HG03521 (cell line): ENCODE results near the gene RBM14.
"Not testable (repeated sequence)": the region's sequence is repeated elsewhere in the genome, so short reads cannot be mapped to it uniquely, and the experiment has no call there.

ENCODE experiments used
- ATAC-seq: cut with Tn5 transposase; IDR thresholded peaks from one replicate; pipeline ENCODE4 v1.9.1; 2021; ENCODE audit warnings: mild to moderate bottlenecking, moderate library complexity; ENCODE audit not compliant: unreplicated experiment

The RBM14 gene

GRCh38 chr11:66616379-66617154, at the start of gene RBM14:
TSS of gene RBM14 (plus strand) at chr11:66616630. CDS start at chr11:66616721, 91 bp downstream.
- ATAC-seq: peak; percentile 94

- ATAC-seq: no peak
Measured at GRCh38 chr11:66567787-66568123, 48.7 kb upstream of the RBM14 start.

- ATAC-seq: peak; percentile 65
Measured at GRCh38 chr11:66568124-66568916, 48.1 kb upstream of the RBM14 start, which contains the start of gene CTSF. TSS of gene CTSF (minus strand) at chr11:66568606. CDS start at chr11:66568486, 120 bp downstream.

- ATAC-seq: no peak
Measured at GRCh38 chr11:66569076-66569475, 47.4 kb upstream of the RBM14 start.

GRCh38 chr11:66570079-66570849, 46.2 kb upstream of the RBM14 start:
- ATAC-seq: no peak

- no peak for ATAC-seq
Measured at GRCh38 chr11:66570850-66571180, 45.6 kb upstream of the RBM14 start.

- ATAC-seq: no peak
Measured at GRCh38 chr11:66579017-66579606, 37.3 kb upstream of the RBM14 start.

- ATAC-seq: no peak
Measured at GRCh38 chr11:66580803-66581202, 35.6 kb upstream of the RBM14 start.

GRCh38 chr11:66581261-66581660, 35.2 kb upstream of the RBM14 start:
- ATAC-seq: no peak

- ATAC-seq: not testable (repeated sequence)
Measured at GRCh38 chr11:66582565-66583147, 33.8 kb upstream of the RBM14 start.

GRCh38 chr11:66585447-66585846, 31.0 kb upstream of the RBM14 start:
- not testable (repeated sequence) for ATAC-seq

- ATAC-seq: no peak
Measured at GRCh38 chr11:66586136-66586535, 30.3 kb upstream of the RBM14 start.

GRCh38 chr11:66589315-66589714, 27.1 kb upstream of the RBM14 start:
- ATAC-seq: not testable (repeated sequence)

GRCh38 chr11:66589996-66590675, 26.3 kb upstream of the RBM14 start:
- ATAC-seq: no peak

GRCh38 chr11:66591175-66591574, 25.3 kb upstream of the RBM14 start:
- no peak for ATAC-seq

GRCh38 chr11:66592457-66593302, 23.8 kb upstream of the RBM14 start, which contains the start of the genes CCDC87 and CCS:
TSS of gene CCDC87 (minus strand) at chr11:66593063. CDS start at chr11:66593015, 48 bp downstream.
TSS of gene CCS (plus strand) at chr11:66593185. CDS start at chr11:66593262, 77 bp downstream.
- peak; percentile 89 for ATAC-seq

- ATAC-seq: no peak
Measured at GRCh38 chr11:66593303-66593635, 23.2 kb upstream of the RBM14 start.

GRCh38 chr11:66593650-66594049, 22.8 kb upstream of the RBM14 start:
- no peak for ATAC-seq

- no peak for ATAC-seq
Measured at GRCh38 chr11:66595245-66595904, 21.1 kb upstream of the RBM14 start.
